Neural cell (in vitro differentiated cells): ENCODE data around the gene VWA8.

Experiments used
- CTCF ChIP-seq: fragments of 450-650 bp; IDR thresholded peaks from 2 replicates; pipeline ENCODE4 v1.5.1; 2014; ENCODE audit warnings: antibody characterized with exemption, mild to moderate bottlenecking, moderate library complexity; ENCODE audit not compliant: poor library complexity, severe bottlenecking
- MXI1 ChIP-seq: fragments of 450-650 bp; conservative IDR thresholded peaks from 2 replicates; pipeline ENCODE4 v1.6.1; 2014; ENCODE audit warnings: antibody characterized with exemption, mild to moderate bottlenecking; ENCODE audit not compliant: poor library complexity, severe bottlenecking
- POLR2AphosphoS5 ChIP-seq: IDR thresholded peaks from 2 replicates; pipeline ENCODE4 v1.6.1; 2012

GRCh38 chr13:41694545-41695301 lies 266.2 kb downstream of the VWA8 start:
- TF ChIP-seq MXI1 (no peak), POLR2AphosphoS5 (no peak), CTCF (no peak)
